Prostate gland (tissue), 2 donors: ENCODE measurements around the gene RBFOX2.

Source experiments
- POLR2A ChIP-seq: fragments of 450-650 bp; IDR thresholded peaks from one replicate; pipeline ENCODE4 v1.6.1; 2016; ENCODE audit warnings: antibody characterized with exemption, mild to moderate bottlenecking
- TF ChIP-seq, protein P1 (sequence below), 4 experiments: fragments of 200-600 bp in 2 of 4; fragments of 450-650 bp in 2 of 4; sonication (generic) in 2 of 4; IDR thresholded peaks; 1 replicate in 3 of 4; 2 replicates in 1 of 4; pipeline ENCODE4 v1.5.1; 2016 to 2019; ENCODE audit warnings: antibody characterized with exemption in 4 of 4, mild to moderate bottlenecking in 2 of 4, moderate library complexity in 2 of 4

DNA sequence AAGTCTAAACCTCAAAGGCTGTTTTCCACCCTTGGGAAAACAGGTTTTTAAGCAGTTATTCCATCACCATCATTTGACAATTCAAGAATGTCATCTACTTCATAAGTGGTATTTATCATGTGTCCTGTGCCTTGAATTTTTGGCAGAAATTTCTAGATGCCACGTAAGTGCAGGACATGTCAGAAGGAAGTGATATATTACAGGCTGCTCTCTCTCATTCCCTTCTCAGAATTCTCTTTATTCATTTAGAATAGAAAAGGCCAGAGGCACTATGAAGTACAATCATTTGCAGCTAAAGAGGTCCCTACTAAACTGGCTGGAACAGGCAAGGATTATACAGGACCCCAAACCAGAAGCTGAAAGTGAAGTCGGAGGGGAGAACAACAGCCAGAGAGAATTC is 11.9 kb downstream of the RBFOX2 start:
- TF ChIP-seq, protein P1, sequence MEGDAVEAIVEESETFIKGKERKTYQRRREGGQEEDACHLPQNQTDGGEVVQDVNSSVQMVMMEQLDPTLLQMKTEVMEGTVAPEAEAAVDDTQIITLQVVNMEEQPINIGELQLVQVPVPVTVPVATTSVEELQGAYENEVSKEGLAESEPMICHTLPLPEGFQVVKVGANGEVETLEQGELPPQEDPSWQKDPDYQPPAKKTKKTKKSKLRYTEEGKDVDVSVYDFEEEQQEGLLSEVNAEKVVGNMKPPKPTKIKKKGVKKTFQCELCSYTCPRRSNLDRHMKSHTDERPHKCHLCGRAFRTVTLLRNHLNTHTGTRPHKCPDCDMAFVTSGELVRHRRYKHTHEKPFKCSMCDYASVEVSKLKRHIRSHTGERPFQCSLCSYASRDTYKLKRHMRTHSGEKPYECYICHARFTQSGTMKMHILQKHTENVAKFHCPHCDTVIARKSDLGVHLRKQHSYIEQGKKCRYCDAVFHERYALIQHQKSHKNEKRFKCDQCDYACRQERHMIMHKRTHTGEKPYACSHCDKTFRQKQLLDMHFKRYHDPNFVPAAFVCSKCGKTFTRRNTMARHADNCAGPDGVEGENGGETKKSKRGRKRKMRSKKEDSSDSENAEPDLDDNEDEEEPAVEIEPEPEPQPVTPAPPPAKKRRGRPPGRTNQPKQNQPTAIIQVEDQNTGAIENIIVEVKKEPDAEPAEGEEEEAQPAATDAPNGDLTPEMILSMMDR (IDR thresholded peaks at IDR 0.05): no peak
- no peak for TF ChIP-seq POLR2A
